H9 (cell line): ENCODE data around the gene AK8. TPM values are rescaled to one million over a fixed set of nuclear protein-coding genes. Genes with fewer than 3 reads are reported as not detected.

Experiments
- DNase-seq: peaks from one replicate; pipeline ENCODE4 v3.0.0-alpha.2; 2017
- H2AFZ ChIP-seq: one replicate; pipeline ENCODE4 v1.6.1; 2013; ENCODE audit warnings: mild to moderate bottlenecking, low read length, control low read depth, moderate library complexity
- H2AK5ac ChIP-seq: 2 replicates; pipeline ENCODE4 v1.6.1; 2013; ENCODE audit warnings: low read length, control low read depth, mixed read lengths; ENCODE audit not compliant: insufficient read length
- H2BK120ac ChIP-seq: one replicate; pipeline ENCODE4 v1.6.1; 2013; ENCODE audit warnings: low read depth, mild to moderate bottlenecking, low read length, control low read depth, inconsistent platforms; ENCODE audit not compliant: poor library complexity, severe bottlenecking
- H2BK12ac ChIP-seq: 2 replicates; pipeline ENCODE4 v1.6.1; 2013; ENCODE audit warnings: low read length, control low read depth, mixed read lengths, low read depth; ENCODE audit not compliant: insufficient read length
- H2BK15ac ChIP-seq: 2 replicates; pipeline ENCODE4 v1.6.1; 2013; ENCODE audit warnings: low read depth, low read length, control low read depth
- H2BK20ac ChIP-seq: one replicate; pipeline ENCODE4 v1.6.1; 2013; ENCODE audit warnings: low read depth, mild to moderate bottlenecking, low read length, control low read depth, inconsistent platforms; ENCODE audit not compliant: poor library complexity, severe bottlenecking
- H2BK5ac ChIP-seq: 2 replicates; pipeline ENCODE4 v1.6.1; 2013; ENCODE audit warnings: low read length, control low read depth, mixed read lengths; ENCODE audit not compliant: insufficient read length
- H3K14ac ChIP-seq: 2 replicates; pipeline ENCODE4 v1.6.1; 2013; ENCODE audit warnings: low read length, control low read depth; ENCODE audit not compliant: insufficient read depth
- H3K18ac ChIP-seq: 2 replicates; pipeline ENCODE4 v1.6.1; 2013; ENCODE audit warnings: low read depth, mild to moderate bottlenecking, mixed read lengths, low read length, control low read depth; ENCODE audit not compliant: insufficient read length
- H3K23ac ChIP-seq: 2 replicates; pipeline ENCODE4 v1.6.1; 2013; ENCODE audit warnings: low read length, control low read depth, mixed read lengths, low read depth; ENCODE audit not compliant: insufficient read length
- H3K23me2 ChIP-seq: 2 replicates; pipeline ENCODE4 v1.6.1; 2013; ENCODE audit warnings: low read depth, mild to moderate bottlenecking, mixed read lengths, low read length, control low read depth; ENCODE audit not compliant: insufficient read length, poor library complexity, severe bottlenecking
- H3K27ac ChIP-seq: 2 replicates; pipeline ENCODE4 v1.5.1; 2013; ENCODE audit warnings: low read length, control low read depth, mixed read lengths, low read depth; ENCODE audit not compliant: insufficient read length
- H3K27me3 ChIP-seq: 2 replicates; pipeline ENCODE4 v1.6.1; 2013; ENCODE audit warnings: low read length, control low read depth, inconsistent platforms; ENCODE audit not compliant: insufficient read depth
- H3K4ac ChIP-seq: 2 replicates; pipeline ENCODE4 v1.6.1; 2013; ENCODE audit warnings: low read depth, mild to moderate bottlenecking, control low read depth, inconsistent platforms, low read length, moderate library complexity
- H3K4me1 ChIP-seq: 2 replicates; pipeline ENCODE4 v1.6.1; 2013; ENCODE audit warnings: low read length, control low read depth, inconsistent platforms; ENCODE audit not compliant: insufficient read depth
- H3K4me2 ChIP-seq: 2 replicates; pipeline ENCODE4 v1.6.1; 2013; ENCODE audit warnings: low read length, control low read depth, mixed read lengths; ENCODE audit not compliant: insufficient read length, insufficient read depth
- H3K56ac ChIP-seq: 2 replicates; pipeline ENCODE4 v1.6.1; 2013; ENCODE audit warnings: low read depth, mild to moderate bottlenecking, mixed read lengths, low read length, control low read depth; ENCODE audit not compliant: insufficient read length
- H3K79me1 ChIP-seq: 2 replicates; pipeline ENCODE4 v1.6.1; 2013; ENCODE audit warnings: low read depth, mild to moderate bottlenecking, moderate library complexity, low read length, control low read depth, inconsistent platforms; ENCODE audit not compliant: insufficient read depth, poor library complexity, severe bottlenecking
- H3K79me2 ChIP-seq: 2 replicates; pipeline ENCODE4 v1.6.1; 2013; ENCODE audit warnings: low read length, control low read depth, inconsistent platforms; ENCODE audit not compliant: insufficient read depth
- H3K9ac ChIP-seq: 2 replicates; pipeline ENCODE4 v1.6.1; 2013; ENCODE audit warnings: low read length, control low read depth, mixed read lengths; ENCODE audit not compliant: insufficient read length; ENCODE audit errors: extremely low read depth
- H3K9me3 ChIP-seq: one replicate; pipeline ENCODE4 v1.6.1; 2013; ENCODE audit warnings: low read depth, low read length, inconsistent platforms; ENCODE audit not compliant: control insufficient read depth
- H3T11ph ChIP-seq: one replicate; pipeline ENCODE4 v1.6.1; 2013; ENCODE audit warnings: mild to moderate bottlenecking, low read length, control low read depth, inconsistent platforms
- H4K20me1 ChIP-seq: one replicate; pipeline ENCODE4 v1.6.1; 2013; ENCODE audit not compliant: control insufficient read depth, insufficient read length, insufficient read depth
- H4K5ac ChIP-seq: 2 replicates; pipeline ENCODE4 v1.6.1; 2013; ENCODE audit warnings: low read depth, mild to moderate bottlenecking, mixed read lengths, low read length, control low read depth; ENCODE audit not compliant: insufficient read length
- H4K8ac ChIP-seq: replicated peaks from 2 replicates; pipeline ENCODE4 v1.6.1; 2013; ENCODE audit warnings: low read length, control low read depth, mixed read lengths, low read depth; ENCODE audit not compliant: insufficient read length
- H4K91ac ChIP-seq: 2 replicates; pipeline ENCODE4 v1.6.1; 2013; ENCODE audit warnings: low read depth, mild to moderate bottlenecking, moderate library complexity, mixed read lengths, low read length, control low read depth; ENCODE audit not compliant: insufficient read length
- H3K27ac Mint-ChIP-seq, 3 experiments: 2 replicates in 2 of 3; 3 replicates in 1 of 3; pipeline ENCODE4 v1.8.0; 2020 to 2021; ENCODE audit warnings: mixed read lengths in 3 of 3, mild to moderate bottlenecking in 1 of 3, moderate library complexity in 1 of 3
- H3K27me3 Mint-ChIP-seq: 2 replicates; pipeline ENCODE4 v1.8.0; 2021; ENCODE audit warnings: low read depth, mild to moderate bottlenecking, moderate library complexity, mixed read lengths
- H3K36me3 Mint-ChIP-seq, 3 experiments: 2 replicates in 2 of 3; 3 replicates in 1 of 3; pipeline ENCODE4 v1.8.0; 2020 to 2021; ENCODE audit warnings: low read depth in 3 of 3, mixed read lengths in 3 of 3; ENCODE audit not compliant: insufficient read depth in 1 of 3
- H3K4me1 Mint-ChIP-seq, 2 experiments: 2 replicates each; pipeline ENCODE4 v1.8.0; 2020; ENCODE audit warnings: mixed read lengths in 2 of 2
- H3K4me3 Mint-ChIP-seq, 2 experiments: 2 replicates in 1 of 2; 3 replicates in 1 of 2; pipeline ENCODE4 v1.8.0; 2020 to 2021; ENCODE audit warnings: mild to moderate bottlenecking in 2 of 2, mixed read lengths in 2 of 2, moderate library complexity in 1 of 2
- H3K9me3 Mint-ChIP-seq, 2 experiments: 2 replicates in 1 of 2; 3 replicates in 1 of 2; pipeline ENCODE4 v1.8.0; 2020; ENCODE audit warnings: mild to moderate bottlenecking in 2 of 2, mixed read lengths in 2 of 2, moderate library complexity in 1 of 2
- CTCF ChIP-seq: fragments of 200-600 bp; sonication (generic); conservative IDR thresholded peaks from 3 replicates; pipeline ENCODE4 v1.8.0; 2021; ENCODE audit warnings: antibody characterized with exemption, mild to moderate bottlenecking
- WGBS: extraction: QIAGEN DNeasy Blood & Tissue Kit; methylation state at CpG from one replicate; pipeline ENCODE4 v1.1.7; 2013; ENCODE audit warnings: missing lambda C conversion rate, low lambda C conversion rate, mixed read lengths; ENCODE audit not compliant: insufficient read length; ENCODE audit errors: extremely low coverage; 5-methylcytosine and 5-hydroxymethylcytosine counted together
- total RNA-seq: library from RNA; stranded (reverse); gene quantifications from 2 replicates; pipeline ENCODE4 v1.2.1, GENCODE V29; 2021

Gene AK8
- total RNA-seq, 1 experiment from 2014 or later, result 0.44 TPM

GRCh38 chr9:132823370-132824145 lies 54.5 kb downstream of the AK8 start:
- peaks cover 15% of the 10 kb centered on the region for H3K27me3 Mint-ChIP-seq
- Histone ChIP-seq H3K9ac (no peak overlapping the region), H3K9me3 (no peaks in the 10 kb centered on the region), H2BK5ac (no peak overlapping the region), H4K5ac (no peak overlapping the region), H3K14ac (no peak overlapping the region), H2AK5ac (no peak overlapping the region), H2BK120ac (no peak overlapping the region), H4K20me1 (no peaks in the 10 kb centered on the region), H3K4me1 (no peaks in the 10 kb centered on the region), H3K4me2 (no peak overlapping the region), H2AFZ (no peak overlapping the region), H3K56ac (no peak overlapping the region), H3K27me3 (no peaks in the 10 kb centered on the region), H3K79me1 (no peaks in the 10 kb centered on the region), H3K79me2 (no peaks in the 10 kb centered on the region), H2BK20ac (no peak overlapping the region), H3K23me2 (no peaks in the 10 kb centered on the region), H4K91ac (no peak overlapping the region), H3K23ac (no peak overlapping the region), H3K18ac (no peak overlapping the region), H3T11ph (no peak overlapping the region), H2BK12ac (no peak overlapping the region), H2BK15ac (no peak overlapping the region), H3K27ac (no peak overlapping the region), H3K4ac (no peak overlapping the region), H4K8ac (no peak overlapping the region)
- no peaks in the 10 kb centered on the region for H3K4me1 Mint-ChIP-seq
- DNase-seq, result no peak
- peak overlapping the region in 1 of 3 experiments; percentile 44; a peak in 1 of 7 replicates for H3K27ac Mint-ChIP-seq
- no peak for TF ChIP-seq CTCF
- no peaks in the 10 kb centered on the region for H3K36me3 Mint-ChIP-seq
- H3K9me3 Mint-ChIP-seq, result no peaks in the 10 kb centered on the region
- H3K4me3 Mint-ChIP-seq, result no peak overlapping the region
- WGBS, result no CpG with 5 or more reads among the region's 18 CpGs
